ENCODE data around the gene CREBBP.

The CREBBP gene

DNA sequence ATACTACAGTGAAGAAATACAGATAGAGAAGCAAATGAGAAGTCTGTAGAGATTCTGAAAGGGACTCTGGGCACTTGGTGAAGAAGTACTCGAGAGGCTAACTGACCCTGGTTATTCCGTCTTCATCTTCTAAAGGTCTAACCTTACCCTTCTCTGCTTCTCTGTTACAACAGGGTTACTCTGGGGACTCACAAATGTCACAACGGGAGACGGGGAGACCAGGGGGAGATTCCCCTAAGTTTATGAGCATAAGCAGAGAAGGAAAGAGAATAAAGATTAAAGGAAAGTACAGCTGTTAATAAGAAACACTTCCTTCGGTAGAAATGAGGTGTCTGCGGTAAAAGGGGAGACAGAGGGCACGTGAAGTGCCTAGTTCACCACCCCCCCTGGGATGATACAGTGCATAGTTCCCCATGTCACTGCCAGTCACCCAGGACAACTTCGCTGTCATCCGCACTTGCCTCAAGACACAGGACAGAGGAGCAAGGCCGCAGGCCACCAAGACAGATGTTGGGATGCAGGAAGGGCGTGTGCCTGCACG is 88.0 kb downstream of the CREBBP start:
- DNase-seq, result no peak

DNA sequence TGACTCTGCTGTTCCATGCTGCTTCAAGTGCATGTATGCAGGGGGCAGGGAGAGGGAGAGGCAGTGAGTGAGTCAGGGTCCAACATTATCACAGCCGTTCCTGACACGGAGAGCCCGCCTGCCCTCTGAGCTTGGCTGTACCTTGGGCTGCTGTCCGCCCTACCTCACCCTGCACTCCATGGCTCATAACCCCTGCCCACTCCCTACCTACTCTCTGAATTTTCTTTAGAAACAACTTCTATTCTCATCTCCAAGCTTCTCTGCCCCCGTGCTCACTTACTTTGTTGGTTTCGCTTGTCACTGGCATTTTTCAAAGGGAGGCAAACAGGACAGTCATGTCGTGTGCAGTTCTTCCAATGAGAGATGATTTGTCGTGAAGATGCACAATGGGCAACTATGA is 88.8 kb downstream of the CREBBP start:
- DNase-seq, result no peak

DNA sequence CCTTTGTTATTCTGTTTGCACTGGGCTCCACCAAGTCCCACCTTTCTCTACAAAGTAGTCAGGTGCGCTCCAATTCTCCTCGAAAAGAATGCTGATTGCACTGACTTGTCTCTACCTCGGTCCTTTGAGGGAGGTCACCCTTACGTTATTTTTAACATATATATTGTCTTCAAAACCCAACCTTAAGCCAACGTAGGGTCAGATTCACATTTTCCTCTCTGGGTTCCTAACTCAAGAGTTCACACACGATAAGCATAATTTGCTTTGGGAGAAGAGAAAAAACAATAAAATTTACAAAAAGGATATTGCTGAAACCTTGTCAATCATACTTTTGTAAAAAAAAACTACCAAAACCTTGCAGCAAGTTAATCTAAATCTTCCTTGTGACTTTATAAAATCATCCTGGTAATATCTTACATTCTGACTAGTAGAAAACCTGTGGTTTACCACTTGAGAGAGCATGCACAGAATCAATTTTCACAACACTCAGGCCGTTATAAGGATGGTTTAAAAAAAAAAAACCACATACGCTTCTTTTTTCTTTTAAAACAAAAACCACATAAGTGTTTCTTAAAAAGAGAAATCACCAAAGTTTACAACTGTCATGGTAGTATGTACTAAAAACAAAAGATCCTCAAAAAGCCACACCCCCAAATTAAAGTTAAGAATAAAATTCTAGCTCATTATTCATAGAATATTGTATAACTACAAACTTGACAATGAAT is 91.0 kb downstream of the CREBBP start:
- no peak for DNase-seq

DNA sequence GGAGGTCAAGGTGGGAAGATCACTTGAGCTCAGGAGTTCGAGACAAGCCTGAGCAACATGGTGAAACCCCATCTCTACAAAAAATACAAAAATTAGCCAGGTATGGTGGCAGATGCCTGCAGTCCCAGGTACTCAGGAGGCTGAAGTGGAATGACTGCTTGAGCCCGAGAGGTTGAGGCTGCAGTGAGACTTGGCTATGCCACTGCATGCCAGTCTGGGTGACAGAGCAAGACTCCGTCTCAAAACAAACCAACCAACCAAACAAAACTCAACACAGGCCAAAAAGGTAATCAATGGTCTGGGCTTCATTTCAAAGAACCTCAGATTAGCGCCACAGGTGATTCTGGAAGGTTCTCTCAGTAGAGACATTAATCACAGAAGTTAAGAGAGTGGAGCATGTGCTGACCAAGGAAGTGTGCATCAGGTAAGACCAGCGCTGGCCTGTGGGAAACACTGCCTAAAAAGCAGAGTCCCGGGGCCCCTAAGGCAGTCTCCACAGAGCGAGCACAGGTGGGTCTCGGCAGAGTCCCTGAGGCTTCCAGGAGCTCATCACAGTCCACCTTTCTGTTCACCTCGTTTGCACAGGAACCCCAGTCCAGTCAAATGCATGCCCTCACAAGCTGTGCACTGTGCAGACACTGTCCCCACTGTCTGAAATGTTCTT is 91.7 kb downstream of the CREBBP start:
- DNase-seq, result no peak

DNA sequence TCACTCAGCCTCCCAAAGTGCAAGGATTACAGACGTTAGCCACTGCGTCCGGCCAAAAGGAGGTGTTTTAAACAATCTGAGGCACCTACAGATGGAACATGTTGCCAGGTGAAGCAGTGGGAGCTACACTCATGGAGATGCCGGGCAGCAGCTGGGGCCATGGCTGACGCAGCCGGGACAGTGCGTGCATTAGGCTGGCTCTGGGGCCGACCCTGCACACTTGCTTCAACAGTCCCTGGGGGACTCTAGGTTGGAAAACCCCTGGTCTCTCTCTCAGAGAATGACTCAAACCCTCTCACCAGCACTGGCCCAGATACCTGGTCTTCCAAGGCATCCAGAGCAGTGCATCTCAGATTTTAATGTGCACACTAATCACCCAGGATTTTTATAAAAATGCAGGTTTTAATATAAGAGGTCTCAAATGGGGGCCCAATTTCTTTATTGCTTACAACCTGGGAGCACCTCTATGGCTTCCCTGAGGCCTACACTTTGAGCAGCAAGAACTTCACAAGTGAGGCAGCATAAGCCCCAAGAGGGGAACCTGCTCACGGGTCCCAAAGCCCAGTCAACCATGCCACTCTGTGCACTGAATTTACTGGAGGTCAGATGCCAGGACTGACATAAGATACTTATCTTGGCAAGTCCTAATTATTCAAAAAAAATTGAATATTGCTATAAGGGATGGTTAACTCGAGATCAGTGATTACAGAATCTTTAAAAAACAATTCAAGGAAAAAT is 92.4 kb downstream of the CREBBP start:
- DNase-seq, result no peak

DNA sequence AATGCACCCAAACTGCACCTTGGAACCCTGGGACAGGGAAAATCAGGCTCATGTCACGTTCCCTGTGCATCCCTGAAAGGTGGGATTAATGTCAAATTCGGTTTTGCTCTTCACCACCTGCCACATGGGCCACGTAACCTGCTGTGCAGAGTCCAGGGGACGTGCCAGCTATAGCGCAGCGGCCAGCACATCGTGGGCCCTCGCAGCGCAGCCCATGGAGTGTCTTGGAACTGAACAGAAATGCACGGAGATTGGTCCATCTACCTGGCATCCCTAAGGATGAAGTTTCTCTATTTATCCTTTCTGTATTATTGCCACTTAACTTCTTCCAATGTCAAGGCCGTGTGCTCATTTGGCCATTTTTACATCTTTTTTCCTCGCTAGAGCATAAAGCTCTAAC is 95.1 kb downstream of the CREBBP start:
- DNase-seq, result no peak

DNA sequence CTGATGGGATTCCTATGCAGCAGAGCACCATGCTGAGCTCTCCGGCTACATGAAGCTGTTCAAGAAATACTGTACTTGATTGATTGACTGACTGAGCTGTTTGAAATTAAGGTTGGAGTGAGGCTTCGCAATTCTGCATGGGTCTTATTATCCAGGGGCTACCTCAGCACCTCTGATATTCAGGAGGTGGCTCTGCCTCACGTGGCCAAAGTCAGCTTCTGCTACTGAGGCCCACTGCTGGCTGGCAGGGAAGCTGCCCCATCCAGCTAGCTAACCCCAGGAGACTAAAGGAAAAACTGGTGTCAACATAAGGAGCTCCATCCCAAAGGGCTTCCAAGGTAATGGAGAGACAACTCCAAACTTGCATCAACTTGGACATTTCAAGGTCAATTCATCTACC is 97.0 kb downstream of the CREBBP start:
- no peak for DNase-seq

DNA sequence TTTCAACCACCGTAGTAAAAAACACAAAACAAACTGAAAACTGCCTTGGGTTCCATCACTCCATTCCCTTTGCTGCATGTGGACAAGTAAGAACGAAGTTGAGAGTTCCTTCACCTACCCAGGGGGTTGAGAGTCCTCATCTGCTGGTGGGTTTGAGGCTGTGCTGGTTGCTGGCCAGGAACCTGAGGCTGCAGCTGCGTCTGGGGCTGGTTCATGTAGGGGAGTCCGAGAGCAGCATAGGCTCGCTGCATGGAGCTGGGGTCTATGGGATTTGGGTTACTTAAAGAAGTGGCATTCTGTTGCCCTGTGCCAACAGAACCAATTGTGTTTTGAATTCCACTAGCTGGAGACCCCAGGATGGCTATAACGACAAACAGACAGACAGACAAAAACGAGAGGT is 97.9 kb downstream of the CREBBP start:
- DNase-seq, result no peak

DNA sequence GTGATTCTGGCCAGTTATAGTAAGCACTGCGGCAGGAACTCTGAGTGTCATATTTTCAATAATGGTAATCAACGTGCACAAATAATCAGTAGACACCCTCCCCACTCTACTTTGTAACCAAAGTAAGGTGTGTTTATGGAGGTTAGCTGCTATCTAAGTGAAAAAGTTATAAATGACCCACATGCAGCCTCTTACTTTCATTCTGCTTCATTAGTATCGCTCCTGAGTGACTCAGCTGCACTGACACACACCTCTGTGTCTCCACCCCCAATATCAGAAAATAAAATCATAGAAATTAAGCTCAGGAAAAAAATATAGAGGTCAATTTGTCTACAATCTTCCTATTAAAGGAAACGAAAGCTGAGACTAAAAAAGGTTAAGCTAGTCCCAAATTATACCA is 99.1 kb downstream of the CREBBP start:
- DNase-seq, result no peak

DNA sequence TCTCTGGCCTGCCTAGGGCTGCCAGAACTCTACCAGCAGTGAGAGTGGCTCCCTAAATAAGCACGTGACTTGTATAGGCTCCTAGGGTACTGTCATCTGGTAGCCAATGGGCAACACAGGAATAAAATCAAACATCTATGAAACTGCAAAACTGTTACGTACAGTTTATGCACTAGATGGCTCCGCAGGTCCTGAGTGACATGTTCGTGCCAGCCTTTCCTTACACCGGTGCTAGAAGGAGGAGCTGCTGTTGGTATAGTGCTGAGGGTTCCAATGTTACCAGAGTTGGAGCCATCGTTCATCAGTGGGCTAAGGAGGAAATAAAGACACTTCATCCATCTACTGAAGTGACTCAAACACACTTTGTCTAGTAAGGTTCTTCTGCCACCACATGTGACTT is 99.9 kb downstream of the CREBBP start:
- peak; percentile 16 for DNase-seq

DNA sequence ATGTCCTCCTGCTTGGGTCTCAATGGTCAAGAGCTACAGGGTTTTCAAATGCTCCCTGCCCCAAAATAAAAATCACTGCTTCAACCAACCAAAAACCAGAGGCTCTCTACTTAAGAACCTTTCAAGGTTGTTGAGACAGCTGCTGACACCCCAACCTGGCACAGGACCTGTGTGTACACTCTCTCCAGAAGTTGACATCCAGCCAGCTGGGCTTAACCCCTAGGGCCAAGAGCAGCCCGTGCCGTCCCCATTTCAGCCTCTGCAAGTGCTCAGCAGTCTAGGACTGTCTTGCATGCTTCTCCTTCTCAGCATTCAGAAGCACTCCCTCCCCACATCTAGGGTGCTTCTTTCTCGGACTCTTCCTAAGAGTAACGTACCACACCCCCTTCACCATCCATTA is 104.2 kb downstream of the CREBBP start:
- DNase-seq, result no peak

DNA sequence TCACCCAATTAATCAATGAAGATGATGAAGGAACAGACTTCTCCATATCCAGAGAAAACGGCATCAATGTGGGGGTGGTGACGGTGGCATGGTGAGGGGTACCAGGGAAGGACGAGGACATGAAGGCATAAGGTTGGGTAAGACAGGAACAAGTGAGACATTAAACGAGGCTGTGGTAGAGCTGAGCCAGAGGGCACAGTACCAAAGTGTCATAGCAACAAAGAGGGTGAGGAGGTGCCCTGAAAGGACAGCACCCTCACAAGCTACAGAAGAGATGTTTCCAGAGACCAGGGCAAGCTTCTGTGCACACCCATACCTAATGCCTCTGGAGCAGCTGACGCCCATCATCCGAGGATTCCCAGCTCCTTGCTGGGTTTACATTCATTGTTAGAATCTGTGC is 105.7 kb downstream of the CREBBP start:
- DNase-seq, result no peak

DNA sequence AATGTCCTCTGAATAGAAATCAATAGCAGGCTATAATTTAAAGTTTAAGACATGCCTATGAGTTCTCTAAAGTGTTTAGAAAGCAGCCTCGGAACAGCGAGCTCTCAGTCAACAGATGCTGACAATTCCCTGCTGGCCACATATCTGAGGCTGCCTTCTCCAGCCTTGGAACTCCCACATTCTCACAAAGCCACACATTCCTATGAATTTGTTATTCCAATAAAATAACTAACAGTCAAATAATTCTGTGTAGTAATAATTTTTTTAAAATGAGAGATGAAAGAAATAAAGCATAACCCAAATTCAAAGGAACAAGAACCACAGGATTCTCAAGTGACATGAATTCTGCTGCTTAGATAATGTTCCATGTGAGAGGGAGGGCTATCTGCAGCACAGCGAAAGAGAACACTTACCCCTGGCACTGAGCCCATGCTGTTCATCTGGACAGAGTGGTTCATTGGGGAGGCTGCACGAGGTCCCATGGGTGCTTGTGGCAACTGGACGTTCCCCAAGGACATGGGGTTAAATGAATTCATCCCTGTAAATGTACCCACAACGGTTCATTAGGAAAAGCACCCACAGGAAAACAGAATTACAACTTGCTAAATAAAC is 106.3 kb downstream of the CREBBP start:
- DNase-seq, result no peak

DNA sequence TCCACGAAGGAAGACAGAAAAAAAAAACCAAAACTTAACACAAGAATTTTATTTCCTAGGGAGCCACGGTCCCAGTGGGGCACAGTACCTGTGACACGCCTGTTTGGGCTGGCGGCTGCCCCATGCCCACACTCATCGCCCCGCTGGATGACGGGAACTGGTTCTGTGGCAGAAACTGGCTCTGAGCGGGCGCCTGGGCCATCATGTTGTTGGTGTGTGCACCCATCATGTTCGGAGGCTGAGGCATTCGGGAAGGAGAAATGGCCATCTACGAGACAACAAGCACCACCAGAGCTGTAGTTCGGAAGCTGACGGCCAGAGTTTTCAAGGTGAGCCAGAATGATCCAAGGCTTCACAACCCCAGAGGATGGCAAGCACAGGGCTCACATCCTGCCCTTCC is 106.8 kb downstream of the CREBBP start:
- DNase-seq, result no peak

DNA sequence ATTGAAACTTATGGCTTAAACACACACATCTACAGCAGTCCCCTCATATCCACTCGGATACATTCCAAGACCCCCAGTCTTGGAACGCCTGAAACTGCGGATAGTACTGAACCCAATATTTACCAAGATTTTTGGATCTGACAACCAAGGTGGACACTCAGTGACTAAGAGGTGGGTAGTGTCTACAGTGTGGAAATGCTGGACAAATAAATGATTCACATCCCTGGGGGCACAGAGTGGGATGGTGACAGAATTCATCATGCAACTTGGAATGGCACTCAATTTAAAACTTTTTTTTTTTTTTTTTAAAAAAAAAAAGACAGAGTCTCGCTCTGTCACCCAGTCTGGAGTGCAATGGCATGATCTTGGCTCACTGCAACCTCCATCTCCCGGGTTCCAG is 109.0 kb downstream of the CREBBP start:
- no peak for DNase-seq

DNA sequence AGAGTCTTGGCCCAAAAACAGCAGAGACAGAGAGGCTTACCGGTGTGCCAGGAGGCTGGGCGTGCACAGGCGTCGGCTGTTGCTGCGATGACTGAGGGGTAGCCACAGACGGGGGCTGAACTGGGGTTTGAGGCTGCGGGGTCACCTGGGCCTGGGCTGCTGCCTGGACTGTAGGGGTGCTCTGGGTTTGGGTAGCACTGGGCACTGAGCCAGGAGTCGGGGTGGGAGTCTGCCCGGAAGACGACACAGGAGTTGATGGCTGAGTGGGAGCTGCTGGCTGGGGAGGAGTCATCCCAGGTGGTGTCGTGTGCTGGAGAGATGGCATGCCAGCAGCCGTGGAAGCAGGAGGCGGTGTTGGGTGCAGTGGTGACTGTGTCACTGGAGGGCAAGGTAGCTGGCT is 110.0 kb downstream of the CREBBP start:
- no peak for DNase-seq

DNA sequence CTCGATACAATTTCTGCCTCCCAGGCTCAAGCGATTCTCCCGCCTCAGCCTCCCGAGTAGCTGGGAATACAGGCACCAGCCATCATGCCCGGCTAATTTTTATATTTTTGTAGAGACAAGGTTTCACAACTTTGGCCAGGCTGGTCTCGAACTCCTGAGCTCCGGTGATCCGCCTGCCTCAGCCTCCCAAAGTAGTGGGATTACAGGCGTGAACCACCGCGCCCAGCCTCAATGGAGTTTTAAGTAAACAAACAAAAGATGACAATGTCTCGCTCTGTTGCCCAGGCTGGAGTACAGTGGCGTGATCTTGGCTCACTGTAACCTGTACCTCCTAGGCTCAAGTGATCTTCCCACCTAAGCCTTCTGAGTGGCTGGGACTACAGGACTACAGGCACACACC is 110.6 kb downstream of the CREBBP start:
- DNase-seq, result no peak

DNA sequence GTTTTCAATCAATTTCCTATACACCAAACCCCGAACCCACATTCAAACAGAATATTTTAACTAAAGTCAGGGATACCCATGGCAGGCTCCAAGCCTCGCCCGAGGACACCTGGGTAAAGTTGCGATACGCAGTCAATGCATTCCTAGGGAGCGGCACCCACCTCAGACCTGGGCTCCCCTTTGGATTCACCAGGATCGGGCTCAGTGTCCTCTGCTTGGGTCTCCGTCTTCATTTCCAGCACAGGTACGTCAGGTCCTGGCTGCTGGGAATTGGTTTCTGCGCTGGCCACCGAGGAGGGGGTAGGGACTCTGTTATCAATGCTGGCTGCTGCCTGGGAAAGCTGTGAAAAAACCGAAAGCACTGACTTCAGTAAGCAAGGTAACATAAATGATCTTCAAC is 111.5 kb downstream of the CREBBP start:
- DNase-seq, result no peak

DNA sequence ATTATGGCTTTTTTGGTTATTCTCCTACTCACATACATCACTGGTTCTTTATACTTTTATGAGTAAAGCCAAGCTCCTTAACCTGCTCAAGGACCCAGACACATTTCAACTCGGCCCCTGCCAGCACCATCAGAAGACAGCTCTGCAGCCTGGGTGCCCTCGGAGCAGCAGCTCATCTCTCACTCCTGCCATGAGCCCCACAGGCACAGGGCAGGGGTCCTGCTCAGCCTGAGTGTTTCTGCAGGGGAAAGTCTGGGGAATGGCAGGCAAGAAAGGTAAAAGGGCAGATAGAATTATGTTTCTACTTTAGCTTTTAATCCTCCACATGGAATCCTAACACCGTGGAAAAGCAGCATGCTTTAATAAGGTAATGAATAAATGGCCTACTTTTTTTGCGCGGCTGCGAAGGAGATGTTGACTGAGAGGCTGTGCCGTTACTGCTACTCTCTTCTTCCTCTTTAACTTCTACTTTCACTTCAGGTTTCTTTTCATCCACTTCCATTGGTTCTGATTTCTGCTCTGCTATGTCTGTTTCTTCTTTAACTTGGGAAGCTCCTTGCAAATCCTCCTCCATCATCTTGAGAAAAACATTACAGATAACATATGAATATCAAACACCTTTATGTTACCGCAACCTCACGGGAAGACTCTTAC is 113.1 kb downstream of the CREBBP start:
- no peak for DNase-seq

DNA sequence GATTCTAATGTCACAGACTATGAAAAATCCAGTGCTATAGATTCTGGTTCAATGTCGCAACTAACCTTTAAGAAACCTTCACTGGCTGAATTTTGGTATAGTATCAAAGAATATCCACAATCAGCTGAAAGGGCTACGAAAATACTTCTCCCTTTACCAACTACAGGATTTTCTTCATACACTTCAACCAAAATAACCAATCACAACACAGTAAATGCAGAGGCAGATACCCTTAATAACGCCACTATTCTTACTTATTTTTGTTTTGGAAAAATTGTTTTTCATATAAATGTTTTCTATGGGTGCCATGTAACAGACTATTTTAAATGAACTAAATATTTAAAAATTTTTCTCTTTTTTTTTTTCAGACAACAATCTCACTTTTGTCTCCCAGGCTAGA is 114.3 kb downstream of the CREBBP start:
- DNase-seq, result no peak

DNA sequence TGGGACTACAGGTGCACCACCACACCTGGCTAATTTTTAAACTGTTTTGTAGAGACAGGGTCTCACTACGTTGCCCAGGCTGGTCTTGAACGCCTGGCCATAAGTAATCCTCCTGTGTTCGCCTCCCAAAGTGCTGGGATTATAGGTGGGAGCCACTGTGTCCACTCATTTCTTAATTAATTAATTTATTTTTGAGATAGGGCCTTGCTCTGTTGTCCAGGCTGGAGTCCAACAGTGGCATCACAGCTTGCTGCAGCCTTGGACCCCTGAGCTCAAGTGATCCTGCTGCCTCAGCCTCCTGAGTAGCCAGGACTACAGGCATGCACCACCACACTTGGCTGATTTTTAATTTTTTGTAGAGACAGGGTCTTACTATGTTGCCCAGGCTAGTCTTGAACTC is 116.1 kb downstream of the CREBBP start:
- no peak for DNase-seq

DNA sequence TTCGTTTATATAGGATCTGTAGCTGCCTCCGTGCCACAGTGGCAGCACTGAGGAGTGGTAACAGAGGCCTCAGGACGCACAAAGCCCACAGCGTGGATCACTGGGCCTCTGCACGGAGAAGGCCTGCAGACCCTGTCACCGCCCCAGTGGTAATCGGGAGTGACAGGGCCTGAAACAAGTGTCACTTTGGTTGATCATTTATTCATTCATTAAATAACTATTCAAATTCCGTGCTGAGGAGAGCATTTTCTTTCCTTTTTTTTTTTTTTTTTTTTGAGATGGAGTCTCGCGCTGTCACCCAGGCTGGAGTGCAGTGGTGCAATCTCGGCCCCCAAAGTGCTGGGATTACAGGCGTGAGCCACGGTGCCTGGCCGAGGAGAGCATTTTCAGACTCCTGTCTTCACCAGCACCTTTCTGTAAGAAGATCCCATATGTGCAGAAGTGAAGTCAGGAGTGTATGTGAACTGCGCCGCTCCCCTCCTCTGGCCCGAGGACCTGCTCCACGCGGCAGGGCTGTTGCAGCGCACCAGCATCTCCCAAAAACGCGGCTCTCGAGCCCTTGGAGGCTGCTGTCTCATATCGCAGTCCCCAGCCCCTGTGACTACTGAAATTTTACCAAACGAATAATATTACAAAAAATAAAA is 118.3 kb downstream of the CREBBP start:
- DNase-seq, result no peak
